Activated CD4-positive, alpha-beta T cell treated with anti-CD3 and anti-CD28 coated beads, Interleukin-2, amount 10 ng/mL, durations not matched to agents 7 days and 5 days (primary cell): Measurements from ENCODE around the gene SPTLC2. TPM values are rescaled to one million over a fixed set of nuclear protein-coding genes. Genes with fewer than 3 reads are reported as not detected.

ENCODE experiments used
- CTCF ChIA-PET: fragments of 350-600 bp; sonication (Branson Sonifier 250); formaldehyde crosslinking; loops from one replicate; lab custom pipeline; 2021; ENCODE audit warnings: antibody characterized with exemption; lab: Charles Lee
- POLR2A ChIA-PET: fragments of 350-600 bp; sonication (Branson Sonifier 250); formaldehyde crosslinking; loops from one replicate; lab custom pipeline; 2021; ENCODE audit warnings: antibody characterized with exemption; lab: Charles Lee
- DNase-seq: peaks from one replicate; pipeline ENCODE4 v3.0.0-alpha.2; 2020
- H3K27ac Mint-ChIP-seq: one replicate; pipeline ENCODE4 v1.8.0; 2021; ENCODE audit warnings: mild to moderate bottlenecking, moderate library complexity, mixed read lengths
- H3K27me3 Mint-ChIP-seq: one replicate; pipeline ENCODE4 v1.8.0; 2021; ENCODE audit warnings: mixed read lengths
- H3K36me3 Mint-ChIP-seq: one replicate; pipeline ENCODE4 v1.8.0; 2021; ENCODE audit warnings: low read depth, mixed read lengths
- H3K4me1 Mint-ChIP-seq: one replicate; pipeline ENCODE4 v1.8.0; 2021; ENCODE audit warnings: mixed read lengths
- H3K4me3 Mint-ChIP-seq: one replicate; pipeline ENCODE4 v1.8.0; 2021; ENCODE audit warnings: mild to moderate bottlenecking, moderate library complexity, mixed read lengths
- H3K9me3 Mint-ChIP-seq: one replicate; pipeline ENCODE4 v1.8.0; 2021; ENCODE audit warnings: mixed read lengths
- total RNA-seq, 2 experiments: library from RNA; stranded (reverse); gene quantifications; one replicate each; pipeline ENCODE4 v1.2.3, GENCODE V29; 2021

SPTLC2 gene
- total RNA-seq, 2 experiments from 2014 or later, result 54.2 to 64.4 TPM

DNA sequence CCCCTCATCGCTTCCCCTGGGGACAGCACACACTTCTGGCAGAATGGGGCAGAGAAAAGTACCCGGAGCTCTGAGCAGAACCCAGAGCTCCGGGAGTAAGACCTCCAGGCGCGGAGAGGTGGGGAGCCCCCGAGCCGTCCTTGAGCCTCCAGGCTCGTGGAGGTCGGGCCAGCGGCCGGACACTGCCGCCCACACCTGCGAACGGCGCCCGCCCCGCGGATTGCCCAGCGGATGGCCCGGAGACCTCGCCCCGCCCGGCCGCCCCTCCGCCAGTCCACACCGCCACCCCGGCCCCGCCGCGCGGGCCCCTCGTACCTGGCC, 344 bp downstream of the SPTLC2 start:
- ChIA-PET CTCF (interaction anchor here (0.6 kb wide), 1 partner anchor 23 kb away, joined by 3 read pairs; no protein-coding TSS in a partner anchor), POLR2A (no interaction called here)
- H3K36me3 Mint-ChIP-seq, result peaks cover 21% of the 10 kb centered on the region
- H3K27ac Mint-ChIP-seq, result peak overlapping the region; percentile 88
- no peak for DNase-seq
- H3K9me3 Mint-ChIP-seq, result no peaks in the 10 kb centered on the region
- peak overlapping the region; percentile 88 for H3K4me3 Mint-ChIP-seq
- peaks cover 40% of the 10 kb centered on the region for H3K4me1 Mint-ChIP-seq
- no peaks in the 10 kb centered on the region for H3K27me3 Mint-ChIP-seq

DNA sequence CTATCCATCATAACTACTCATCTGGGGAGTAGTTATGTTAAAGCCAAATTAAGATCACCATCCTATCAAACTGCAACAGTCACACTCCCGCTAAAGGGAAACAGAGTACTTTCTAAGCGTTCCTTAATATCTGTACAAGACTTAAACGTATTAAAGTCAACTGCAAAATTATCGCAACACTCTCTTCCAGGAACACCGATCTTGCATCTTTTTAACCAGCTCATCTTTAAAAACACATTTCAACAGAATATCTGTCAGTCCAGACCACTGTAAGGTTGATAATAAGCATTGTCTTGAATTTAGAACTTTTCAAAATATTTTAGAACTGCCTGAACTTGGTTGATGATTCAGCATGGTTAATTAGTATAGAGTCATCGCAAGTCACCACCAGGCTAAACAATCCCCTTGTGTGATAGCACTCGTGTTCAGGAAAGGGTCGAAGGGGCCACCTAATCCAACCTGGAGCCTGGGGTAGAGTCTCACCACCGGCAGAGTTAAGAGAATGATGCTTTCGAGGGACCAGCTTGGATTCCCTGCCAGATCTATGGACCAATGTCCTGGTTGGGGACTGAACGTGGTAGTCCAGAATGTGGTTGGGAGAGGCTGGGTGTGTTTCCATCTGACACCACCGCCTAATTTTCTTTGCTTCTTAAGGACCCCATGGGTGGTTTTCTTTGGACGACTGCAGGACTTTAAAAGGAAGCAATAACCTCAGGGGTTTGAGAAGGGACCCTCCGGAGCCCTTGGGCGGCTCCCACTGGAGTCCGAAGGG, 890 bp downstream of the SPTLC2 start:
- Mint-ChIP-seq H3K36me3 (peaks cover 21% of the 10 kb centered on the region), H3K9me3 (no peaks in the 10 kb centered on the region), H3K4me3 (peak overlapping the region; percentile 88), H3K27ac (peak overlapping the region; percentile 87), H3K4me1 (peaks cover 41% of the 10 kb centered on the region), H3K27me3 (no peaks in the 10 kb centered on the region)
- ChIA-PET CTCF (interaction anchor here (0.6 kb wide), 1 partner anchor 22 kb away, joined by 3 read pairs; no protein-coding TSS in a partner anchor), POLR2A (no interaction called here)
- DNase-seq, result no peak

DNA sequence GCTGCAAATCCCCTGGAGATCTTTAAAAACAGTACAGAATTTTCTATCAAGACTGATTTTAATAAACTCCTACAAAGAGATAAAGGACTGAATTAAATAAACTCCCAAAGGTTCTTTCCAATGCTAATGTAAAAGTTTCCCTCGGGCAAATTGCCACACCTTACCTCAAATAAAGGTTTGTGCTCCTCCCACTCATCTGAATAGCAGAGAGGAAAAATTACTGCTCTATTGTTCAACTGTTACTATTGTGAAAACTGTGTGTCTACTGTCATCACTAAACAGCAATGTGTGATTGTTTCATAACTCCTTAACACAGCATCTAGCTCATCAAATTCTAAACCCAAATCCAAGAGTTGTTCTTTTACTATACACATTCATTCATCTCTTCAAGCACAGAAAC, 3.2 kb downstream of the SPTLC2 start:
- Mint-ChIP-seq H3K27me3 (no peaks in the 10 kb centered on the region), H3K4me3 (no peak overlapping the region), H3K27ac (no peak overlapping the region), H3K9me3 (no peaks in the 10 kb centered on the region), H3K36me3 (peaks cover 21% of the 10 kb centered on the region), H3K4me1 (peaks cover 52% of the 10 kb centered on the region)
- POLR2A ChIA-PET, result interaction anchor here (0.6 kb wide), 1 partner anchor 60 kb away, joined by 3 read pairs; no protein-coding TSS in a partner anchor
- CTCF ChIA-PET, result interaction anchor here (1.5 kb wide), 1 partner anchor 35 kb away, joined by 3 read pairs; no protein-coding TSS in a partner anchor
- DNase-seq, result no peak

DNA sequence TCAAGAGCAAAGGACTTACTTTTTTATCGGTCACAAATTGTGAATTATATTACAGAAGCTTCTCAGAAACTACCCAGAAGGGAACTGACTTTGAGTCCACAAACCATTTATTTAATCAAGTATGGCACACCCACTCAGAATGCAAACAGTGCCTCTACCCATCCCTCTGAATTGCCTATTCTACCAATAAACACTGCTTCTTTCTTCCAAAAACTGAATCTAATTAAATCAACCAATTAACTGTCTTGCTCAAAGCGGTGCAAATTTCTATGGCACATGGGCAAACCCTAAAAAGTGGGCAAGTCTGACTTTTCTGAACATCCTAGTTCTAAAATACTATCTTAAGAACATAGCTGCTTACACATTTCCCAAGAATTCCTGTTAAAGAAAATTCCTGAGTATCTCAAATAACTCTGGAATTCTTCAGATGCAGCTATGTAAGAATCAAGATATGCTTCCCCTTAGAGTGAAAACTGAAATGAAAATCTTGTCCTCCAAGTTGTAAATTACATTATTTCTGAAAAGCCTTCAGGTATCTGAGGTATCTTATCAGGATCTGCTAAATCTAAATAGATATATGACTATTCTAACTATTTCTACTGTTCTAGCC, 4.3 kb downstream of the SPTLC2 start:
- no peak for DNase-seq
- peaks cover 22% of the 10 kb centered on the region for H3K36me3 Mint-ChIP-seq
- no peaks in the 10 kb centered on the region for H3K27me3 Mint-ChIP-seq
- no peak overlapping the region for H3K27ac Mint-ChIP-seq
- H3K4me1 Mint-ChIP-seq, result peaks cover 60% of the 10 kb centered on the region
- ChIA-PET POLR2A (no interaction called here), CTCF (interaction anchor here (1.2 to 1.5 kb wide), 2 partner anchors 30 to 34 kb away, joined by 3 read pairs; no protein-coding TSS in a partner anchor)
- no peaks in the 10 kb centered on the region for H3K9me3 Mint-ChIP-seq
- H3K4me3 Mint-ChIP-seq, result no peak overlapping the region

DNA sequence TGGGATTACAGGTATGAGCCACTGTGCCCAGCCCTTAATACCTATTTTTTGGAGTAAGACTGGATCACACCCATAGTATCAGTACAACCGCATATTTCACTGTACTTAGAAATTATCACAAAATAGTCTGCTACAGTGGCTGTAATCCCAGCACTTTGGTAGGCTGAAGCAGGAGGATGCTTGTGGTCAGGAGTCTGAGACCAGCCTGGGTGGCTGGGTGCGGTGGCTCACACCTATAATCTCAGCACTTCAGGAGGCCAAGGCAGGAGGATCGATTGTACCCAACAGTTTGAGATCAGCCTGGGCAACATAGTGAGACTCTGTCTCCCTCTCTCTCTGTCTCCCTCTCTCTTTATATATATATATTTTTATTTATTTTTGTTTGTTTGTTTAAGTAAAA, 5.9 kb downstream of the SPTLC2 start:
- no peak overlapping the region for H3K27ac Mint-ChIP-seq
- DNase-seq, result no peak
- no peaks in the 10 kb centered on the region for H3K27me3 Mint-ChIP-seq
- peaks cover 73% of the 10 kb centered on the region for H3K4me1 Mint-ChIP-seq
- ChIA-PET POLR2A (no interaction called here), CTCF (no interaction called here)
- peaks cover 22% of the 10 kb centered on the region for H3K36me3 Mint-ChIP-seq
- H3K9me3 Mint-ChIP-seq, result no peaks in the 10 kb centered on the region
- H3K4me3 Mint-ChIP-seq, result no peak overlapping the region

DNA sequence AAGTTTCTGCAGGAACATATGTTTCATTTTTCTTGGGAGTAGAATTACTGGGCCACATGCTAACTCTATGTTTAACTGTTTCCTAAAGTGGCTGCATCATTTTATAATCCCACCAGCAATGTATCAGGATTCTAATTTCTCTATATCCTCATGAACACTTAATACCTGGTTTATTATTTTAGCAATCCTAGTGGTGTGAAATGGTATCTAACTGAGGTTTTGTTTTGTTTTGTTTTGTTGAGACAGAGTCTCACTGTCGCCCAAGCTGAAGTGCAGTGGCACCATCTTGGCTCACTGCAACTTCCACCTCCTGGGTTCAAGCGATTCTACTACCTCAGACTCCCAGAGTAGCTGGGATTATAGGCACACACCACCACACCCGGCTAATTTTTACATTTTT, 6.5 kb downstream of the SPTLC2 start:
- ChIA-PET CTCF (no interaction called here), POLR2A (no interaction called here)
- Mint-ChIP-seq H3K4me3 (no peak overlapping the region), H3K9me3 (no peaks in the 10 kb centered on the region), H3K27ac (no peak overlapping the region), H3K36me3 (peaks cover 22% of the 10 kb centered on the region), H3K27me3 (no peaks in the 10 kb centered on the region), H3K4me1 (peaks cover 75% of the 10 kb centered on the region)
- no peak for DNase-seq

DNA sequence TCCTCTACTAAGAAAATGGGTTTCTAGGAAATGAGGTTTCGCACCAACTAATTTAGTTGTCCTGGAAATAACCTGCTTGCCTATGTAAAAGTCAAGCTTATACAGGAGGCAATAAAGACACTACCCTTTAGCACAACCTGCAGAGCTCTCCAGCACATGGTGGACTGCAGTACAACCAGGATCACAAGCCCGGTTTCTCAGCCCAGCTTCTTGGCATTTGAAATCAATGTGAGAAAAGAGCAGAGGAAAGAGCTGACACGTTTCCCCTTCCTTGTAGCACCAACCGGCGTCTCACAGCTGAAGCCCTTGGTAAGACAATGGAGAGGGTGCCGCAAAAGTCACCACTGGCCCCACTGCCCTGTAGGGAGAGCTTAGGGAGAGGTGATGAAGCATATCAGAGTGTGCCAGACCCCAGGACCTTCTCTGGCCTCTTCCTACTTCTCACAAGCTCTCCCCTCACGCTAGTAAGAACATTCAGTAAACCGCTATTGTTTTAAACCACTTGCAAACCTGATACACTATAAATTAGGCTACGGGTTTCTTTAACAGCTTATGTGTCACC, 8.6 kb downstream of the SPTLC2 start:
- Mint-ChIP-seq H3K36me3 (peaks cover 18% of the 10 kb centered on the region), H3K27me3 (no peaks in the 10 kb centered on the region), H3K4me3 (peak overlapping the region; percentile 63), H3K27ac (peak overlapping the region; percentile 88), H3K9me3 (no peaks in the 10 kb centered on the region), H3K4me1 (peaks cover 71% of the 10 kb centered on the region)
- ChIA-PET POLR2A (interaction anchor here (0.9 kb wide), 1 partner anchor 40 kb away, joined by 3 read pairs; no protein-coding TSS in a partner anchor), CTCF (interaction anchor here (0.9 to 1.6 kb wide), 2 partner anchors 15 to 32 kb away, joined by 3 to 4 read pairs; no protein-coding TSS in a partner anchor)
- DNase-seq, result no peak

DNA sequence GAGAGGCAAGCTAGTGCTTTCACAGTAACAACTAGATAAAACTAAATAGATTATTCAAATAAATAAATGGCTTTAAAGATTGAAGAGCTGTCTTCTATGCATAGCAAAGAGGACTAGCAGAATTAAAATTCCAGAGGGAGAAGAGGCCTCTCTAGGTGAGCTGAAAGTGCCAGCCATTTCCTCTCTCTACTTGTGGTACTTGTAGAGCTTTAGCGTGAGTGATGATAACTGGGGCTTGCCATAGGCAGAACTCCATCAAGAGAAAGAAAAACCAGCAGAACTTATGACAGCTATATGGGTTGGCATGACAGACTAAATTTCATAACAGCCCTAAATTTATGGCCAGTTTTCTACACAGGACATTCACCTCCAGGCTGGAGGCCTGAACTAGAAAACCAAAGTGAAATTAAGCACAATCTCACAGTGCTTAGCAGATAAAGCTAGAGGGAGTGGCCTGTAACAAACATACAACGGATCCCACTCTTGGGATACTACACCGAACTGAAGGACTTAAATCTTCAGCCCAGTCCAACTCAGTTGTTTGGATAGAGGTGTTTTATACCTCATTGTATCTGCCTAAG, 11.0 kb downstream of the SPTLC2 start:
- POLR2A ChIA-PET, result no interaction called here
- no peaks in the 10 kb centered on the region for H3K27me3 Mint-ChIP-seq
- H3K4me3 Mint-ChIP-seq, result no peak overlapping the region
- CTCF ChIA-PET, result interaction anchor here (0.5 to 1.5 kb wide), 2 partner anchors 16 to 92 kb away, joined by 3 read pairs; no protein-coding TSS in a partner anchor
- DNase-seq, result no peak
- peak overlapping the region; percentile 46 for H3K27ac Mint-ChIP-seq
- H3K9me3 Mint-ChIP-seq, result peaks cover 4% of the 10 kb centered on the region
- peaks cover 75% of the 10 kb centered on the region for H3K4me1 Mint-ChIP-seq
- H3K36me3 Mint-ChIP-seq, result peaks cover 28% of the 10 kb centered on the region

DNA sequence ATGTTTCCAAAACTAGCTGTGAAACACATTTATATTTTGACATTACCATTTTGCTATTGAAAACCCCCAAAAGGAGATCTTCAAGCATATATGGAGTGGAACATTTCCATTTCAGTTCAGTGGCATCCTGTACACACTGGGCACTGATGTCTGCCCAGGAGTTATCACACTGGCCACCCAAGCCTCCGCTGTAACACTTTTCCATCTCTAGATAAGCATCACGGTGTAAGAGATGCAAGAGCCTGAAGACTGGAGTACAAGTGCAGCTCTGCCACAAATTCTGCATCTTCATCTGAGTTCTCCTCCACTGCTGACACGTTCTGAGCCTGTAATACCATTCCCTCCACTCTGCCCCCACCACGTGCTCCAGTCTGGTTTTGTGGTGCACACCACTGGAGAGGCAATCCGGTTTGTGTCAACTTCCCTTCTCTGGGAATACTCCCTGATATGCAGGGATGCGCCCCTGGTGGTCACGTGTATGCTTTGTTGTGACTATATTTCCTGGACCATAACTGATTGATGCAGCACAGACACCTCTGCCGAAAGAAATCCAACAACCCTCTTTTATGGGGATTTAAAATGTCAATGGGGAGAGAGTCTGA, 12.7 kb downstream of the SPTLC2 start:
- DNase-seq, result no peak
- ChIA-PET POLR2A (no interaction called here), CTCF (interaction anchor here (0.6 to 1.5 kb wide), 2 partner anchors 14 to 195 kb away, joined by 3 to 4 read pairs; no protein-coding TSS in a partner anchor)
- H3K36me3 Mint-ChIP-seq, result peaks cover 32% of the 10 kb centered on the region
- peak overlapping the region; percentile 77 for H3K27ac Mint-ChIP-seq
- H3K4me1 Mint-ChIP-seq, result peaks cover 82% of the 10 kb centered on the region
- H3K4me3 Mint-ChIP-seq, result no peak overlapping the region
- peaks cover 4% of the 10 kb centered on the region for H3K9me3 Mint-ChIP-seq
- no peaks in the 10 kb centered on the region for H3K27me3 Mint-ChIP-seq

DNA sequence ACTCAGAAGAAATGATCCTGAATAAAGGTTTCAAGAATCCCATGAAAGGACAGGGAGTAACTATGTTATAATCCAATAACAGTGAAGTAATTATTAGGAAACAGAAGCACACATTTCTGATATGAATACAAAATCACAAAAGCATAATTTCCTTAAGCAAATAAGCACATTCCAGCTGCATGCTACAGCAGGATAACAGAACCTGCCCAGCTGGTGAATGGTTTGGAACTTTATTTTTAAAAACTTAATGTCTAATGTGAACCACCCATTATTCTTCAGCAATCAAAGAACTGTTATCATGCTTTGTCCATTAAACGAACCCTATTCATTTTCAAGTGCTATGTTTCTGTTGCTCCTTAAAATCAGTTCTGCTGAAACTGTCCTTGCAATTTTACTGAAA, 13.4 kb downstream of the SPTLC2 start:
- H3K27ac Mint-ChIP-seq, result no peak overlapping the region
- ChIA-PET POLR2A (no interaction called here), CTCF (interaction anchor here (0.6 kb wide), 1 partner anchor 195 kb away, joined by 4 read pairs; no protein-coding TSS in a partner anchor)
- H3K4me3 Mint-ChIP-seq, result no peak overlapping the region
- H3K9me3 Mint-ChIP-seq, result peaks cover 4% of the 10 kb centered on the region
- H3K36me3 Mint-ChIP-seq, result peaks cover 34% of the 10 kb centered on the region
- H3K4me1 Mint-ChIP-seq, result peaks cover 82% of the 10 kb centered on the region
- H3K27me3 Mint-ChIP-seq, result no peaks in the 10 kb centered on the region
- no peak for DNase-seq

DNA sequence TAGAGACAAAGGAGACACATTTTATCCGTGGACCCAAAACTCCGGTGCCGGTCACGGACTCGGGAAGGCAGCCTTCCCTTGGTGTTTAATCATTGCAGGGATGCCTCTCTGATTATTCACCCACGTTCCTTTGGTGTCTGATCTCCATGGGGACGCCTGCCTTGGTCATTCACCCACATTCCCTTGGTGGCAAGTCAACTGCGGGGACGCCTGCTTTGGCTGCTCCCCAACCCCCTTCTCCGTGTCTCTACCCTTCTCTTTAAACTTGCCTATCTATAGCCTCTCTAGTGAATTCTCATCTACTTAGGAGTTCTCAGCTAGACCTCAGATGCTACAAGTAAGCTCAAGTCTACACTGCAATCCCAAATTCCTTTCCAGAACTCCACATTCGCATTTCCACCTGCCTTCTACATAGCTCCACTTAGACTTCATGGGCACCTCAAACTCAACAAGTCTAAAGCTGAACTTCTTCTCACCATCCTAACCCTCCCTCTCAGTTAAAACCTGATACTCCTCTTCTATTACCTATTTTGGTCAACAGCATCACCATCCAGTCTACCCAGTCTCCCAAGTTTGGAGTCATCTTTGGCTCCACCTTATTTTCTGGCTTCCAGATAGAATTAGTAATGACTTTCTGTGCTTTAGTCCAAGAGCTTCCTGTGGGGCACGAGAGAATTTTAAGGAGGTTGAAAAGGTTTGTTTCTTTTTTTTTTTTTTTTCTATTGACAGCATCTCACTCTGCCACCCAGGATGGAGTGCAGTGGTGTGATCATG, 14.4 kb downstream of the SPTLC2 start:
- H3K36me3 Mint-ChIP-seq, result peaks cover 34% of the 10 kb centered on the region
- ChIA-PET CTCF (interaction anchor here (0.6 kb wide), 2 partner anchors 52 to 82 kb away, joined by 3 to 5 read pairs; no protein-coding TSS in a partner anchor), POLR2A (no interaction called here)
- no peaks in the 10 kb centered on the region for H3K27me3 Mint-ChIP-seq
- no peak for DNase-seq
- H3K4me3 Mint-ChIP-seq, result no peak overlapping the region
- peaks cover 74% of the 10 kb centered on the region for H3K4me1 Mint-ChIP-seq
- no peak overlapping the region for H3K27ac Mint-ChIP-seq
- peaks cover 4% of the 10 kb centered on the region for H3K9me3 Mint-ChIP-seq

DNA sequence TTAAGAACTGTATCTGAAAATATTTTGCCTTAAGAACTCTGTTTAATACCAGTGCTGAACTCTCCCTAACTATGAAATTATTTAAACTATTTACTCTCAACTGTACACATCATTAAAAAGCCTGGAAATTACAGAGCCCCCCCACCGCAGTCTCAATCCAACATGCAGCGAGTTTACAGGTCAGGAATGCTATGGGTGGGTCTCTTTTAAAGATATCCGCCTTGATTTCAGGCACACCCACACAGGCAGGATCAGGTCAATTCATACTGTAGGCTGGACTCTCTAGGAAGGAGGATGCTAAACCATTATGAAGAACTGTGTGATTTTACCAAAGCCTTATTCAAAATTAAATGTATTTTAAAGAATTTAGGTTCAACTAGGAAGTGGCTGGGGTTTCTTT, 16.5 kb downstream of the SPTLC2 start:
- H3K4me1 Mint-ChIP-seq, result peaks cover 63% of the 10 kb centered on the region
- no peak for DNase-seq
- ChIA-PET CTCF (no interaction called here), POLR2A (no interaction called here)
- H3K27ac Mint-ChIP-seq, result no peak overlapping the region
- H3K9me3 Mint-ChIP-seq, result peaks cover 4% of the 10 kb centered on the region
- H3K36me3 Mint-ChIP-seq, result peaks cover 43% of the 10 kb centered on the region
- no peaks in the 10 kb centered on the region for H3K27me3 Mint-ChIP-seq
- H3K4me3 Mint-ChIP-seq, result no peak overlapping the region
